DOHH2 (cell line): Measurements from ENCODE around the gene DOCK10.

ENCODE experiments used
- H3F3A ChIP-seq: fragments of 200-600 bp; sonication (generic), shearing (Covaris generic); 2 replicates; pipeline ENCODE4 v1.6.0; 2016; ENCODE audit warnings: antibody characterized with exemption, mild to moderate bottlenecking; ENCODE audit not compliant: control insufficient read depth, insufficient read depth
- H3K27ac ChIP-seq: fragments of 200-600 bp; sonication (generic); 2 replicates; pipeline ENCODE4 v1.5.1; 2014; ENCODE audit warnings: low read depth, mild to moderate bottlenecking, low read length, moderate library complexity
- H3K27me3 ChIP-seq: fragments of 200-600 bp; sonication (generic); 2 replicates; pipeline ENCODE4 v1.6.1; 2014; ENCODE audit warnings: mild to moderate bottlenecking, low read length, mixed read lengths; ENCODE audit not compliant: control insufficient read depth
- H3K36me3 ChIP-seq: fragments of 200-600 bp; sonication (generic); 2 replicates; pipeline ENCODE4 v1.6.1; 2014; ENCODE audit warnings: mild to moderate bottlenecking, low read length, moderate library complexity, mixed read lengths; ENCODE audit not compliant: control insufficient read depth
- H3K4me1 ChIP-seq: fragments of 200-600 bp; sonication (generic); 2 replicates; pipeline ENCODE4 v1.6.1; 2014; ENCODE audit warnings: mild to moderate bottlenecking, low read length, mixed read lengths; ENCODE audit not compliant: control insufficient read depth
- H3K4me2 ChIP-seq: fragments of 200-600 bp; sonication (generic); 2 replicates; pipeline ENCODE4 v1.6.0; 2014; ENCODE audit warnings: mild to moderate bottlenecking, low read length, moderate library complexity
- H3K4me3 ChIP-seq: fragments of 200-600 bp; sonication (generic); 2 replicates; pipeline ENCODE4 v1.5.1; 2014; ENCODE audit warnings: mild to moderate bottlenecking, low read length, mixed read lengths
- H3K79me2 ChIP-seq: fragments of 200-600 bp; sonication (generic); 2 replicates; pipeline ENCODE4 v1.6.1; 2014; ENCODE audit warnings: mild to moderate bottlenecking, low read length, mixed read lengths; ENCODE audit not compliant: control insufficient read depth
- H3K9me2 ChIP-seq: fragments of 200-600 bp; sonication (generic); replicated peaks from 2 replicates; pipeline ENCODE4 v1.6.1; 2014; ENCODE audit warnings: mild to moderate bottlenecking, low read length, mixed read lengths; ENCODE audit not compliant: control insufficient read depth
- H3K9me3 ChIP-seq: fragments of 200-600 bp; sonication (generic); 2 replicates; pipeline ENCODE4 v1.6.1; 2014; ENCODE audit warnings: antibody characterized with exemption, low read length, mixed read lengths; ENCODE audit not compliant: control insufficient read depth, insufficient read depth
- H4K20me1 ChIP-seq: fragments of 200-600 bp; sonication (generic); 2 replicates; pipeline ENCODE4 v1.6.0; 2014; ENCODE audit warnings: low read depth, mild to moderate bottlenecking, antibody characterized with exemption, low read length, moderate library complexity; ENCODE audit not compliant: control insufficient read depth, insufficient read depth
- CTCF ChIP-seq: fragments of 200-600 bp; sonication (generic); IDR thresholded peaks from one replicate; pipeline ENCODE4 v1.5.1; 2014; ENCODE audit warnings: antibody characterized with exemption, mild to moderate bottlenecking, low read depth, low read length; ENCODE audit not compliant: poor library complexity, severe bottlenecking
- EZH2phosphoT487 ChIP-seq: fragments of 200-600 bp; sonication (generic); IDR thresholded peaks from 2 replicates; pipeline ENCODE4 v1.6.1; 2017; ENCODE audit warnings: borderline replicate concordance, mild to moderate bottlenecking, antibody characterized with exemption, low read length, moderate library complexity, mixed read lengths

The DOCK10 gene

GRCh38 chr2:224934526-224935188 lies 107.6 kb downstream of the DOCK10 start:
- Histone ChIP-seq H3K27ac (no peak overlapping the region), H3K4me2 (no peak overlapping the region), H4K20me1 (no peaks in the 10 kb centered on the region), H3K79me2 (no peaks in the 10 kb centered on the region), H3K9me2 (no peaks in the 10 kb centered on the region), H3K4me1 (peaks cover 23% of the 10 kb centered on the region), H3K36me3 (no peaks in the 10 kb centered on the region), H3K27me3 (no peaks in the 10 kb centered on the region), H3K9me3 (no peaks in the 10 kb centered on the region), H3F3A (no peaks in the 10 kb centered on the region), H3K4me3 (no peak overlapping the region)
- TF ChIP-seq CTCF (no peak), EZH2phosphoT487 (no peak)

GRCh38 chr2:224933431-224933830 lies 108.8 kb downstream of the DOCK10 start:
- H3K4me1 ChIP-seq: peaks cover 13% of the 10 kb centered on the region
- H3K79me2 ChIP-seq: no peaks in the 10 kb centered on the region
- H3K4me2 ChIP-seq: no peak overlapping the region
- H3K9me3 ChIP-seq: no peaks in the 10 kb centered on the region
- H3K36me3 ChIP-seq: no peaks in the 10 kb centered on the region
- H4K20me1 ChIP-seq: no peaks in the 10 kb centered on the region
- no peaks in the 10 kb centered on the region for H3K27me3 ChIP-seq
- H3K4me3 ChIP-seq: no peak overlapping the region
- H3K9me2 ChIP-seq: no peaks in the 10 kb centered on the region
- TF ChIP-seq EZH2phosphoT487: no peak
- no peak for TF ChIP-seq CTCF
- H3F3A ChIP-seq: no peaks in the 10 kb centered on the region
- H3K27ac ChIP-seq: no peak overlapping the region

GRCh38 chr2:224932522-224932921 lies 109.7 kb downstream of the DOCK10 start:
- no peaks in the 10 kb centered on the region for H3K79me2 ChIP-seq
- H4K20me1 ChIP-seq: no peaks in the 10 kb centered on the region
- peaks cover 5% of the 10 kb centered on the region for H3K4me1 ChIP-seq
- TF ChIP-seq CTCF: no peak
- TF ChIP-seq EZH2phosphoT487: no peak
- no peaks in the 10 kb centered on the region for H3K9me2 ChIP-seq
- H3K4me3 ChIP-seq: no peak overlapping the region
- H3K4me2 ChIP-seq: no peak overlapping the region
- no peaks in the 10 kb centered on the region for H3K9me3 ChIP-seq
- H3K27ac ChIP-seq: no peak overlapping the region
- H3F3A ChIP-seq: no peaks in the 10 kb centered on the region
- no peaks in the 10 kb centered on the region for H3K27me3 ChIP-seq
- no peaks in the 10 kb centered on the region for H3K36me3 ChIP-seq
